ENCODE measurements around the gene TRAIP.
"Not testable (repeated sequence)": the region's sequence is repeated elsewhere in the genome, so short reads cannot be mapped to it uniquely, and the experiment has no call there.

The TRAIP gene

GRCh38 chr3:49823131-49823530 lies 33.2 kb downstream of the TRAIP start:
- DNase-seq (ENCODE audit: low read depth) = not testable (repeated sequence)

- no peak for DNase-seq (ENCODE audit: low read depth)
These were observed 42.7 kb downstream of the TRAIP start, which contains the start of gene UBA7 for GRCh38 chr3:49813497-49814174. UBA7 (minus strand) TSS chr3:49813953; CDS start chr3:49813787, 166 bp downstream.

GRCh38 chr3:49812916-49813496 lies 43.4 kb downstream of the TRAIP start:
- no peak for DNase-seq (ENCODE audit: low read depth)

- no peak for DNase-seq (ENCODE audit: low read depth)
These were observed 48.8 kb downstream of the TRAIP start for GRCh38 chr3:49807431-49808114.

- no peak for DNase-seq (ENCODE audit: low read depth)
These were observed 49.5 kb downstream of the TRAIP start for GRCh38 chr3:49806850-49807249.

- DNase-seq (ENCODE audit: low read depth) = no peak
These were observed 50.3 kb downstream of the TRAIP start for GRCh38 chr3:49805897-49806701.

- no peak for DNase-seq (ENCODE audit: low read depth)
These were observed 51.0 kb downstream of the TRAIP start for GRCh38 chr3:49805367-49805782.

GRCh38 chr3:49804141-49805041 lies 52.0 kb downstream of the TRAIP start:
- DNase-seq (ENCODE audit: low read depth) = no peak

- no peak for DNase-seq (ENCODE audit: low read depth)
These were observed 52.8 kb downstream of the TRAIP start for GRCh38 chr3:49803465-49804140.

- DNase-seq (ENCODE audit: low read depth) = peak; percentile 84
These were observed 53.5 kb downstream of the TRAIP start, which contains the start of gene INKA1 for GRCh38 chr3:49802719-49803464. INKA1 (plus strand) TSS chr3:49803261; CDS start chr3:49803393, 132 bp downstream.

GRCh38 chr3:49801160-49801559 lies 55.2 kb downstream of the TRAIP start:
- DNase-seq (ENCODE audit: low read depth) = no peak

- no peak for DNase-seq (ENCODE audit: low read depth)
These were observed 56.6 kb downstream of the TRAIP start, which contains the start of gene CDHR4 for GRCh38 chr3:49799761-49800160. CDHR4 (minus strand) TSS chr3:49799873; CDS start chr3:49799812, 61 bp downstream.

GRCh38 chr3:49799105-49799504 lies 57.3 kb downstream of the TRAIP start:
- no peak for DNase-seq (ENCODE audit: low read depth)

GRCh38 chr3:49794926-49795905 lies 61.1 kb downstream of the TRAIP start:
- DNase-seq (ENCODE audit: low read depth) = no peak

- DNase-seq (ENCODE audit: low read depth) = no peak
These were observed 61.9 kb downstream of the TRAIP start for GRCh38 chr3:49794431-49794830.

GRCh38 chr3:49793486-49794085 lies 62.8 kb downstream of the TRAIP start:
- DNase-seq (ENCODE audit: low read depth) = no peak

- no peak for DNase-seq (ENCODE audit: low read depth)
These were observed 63.8 kb downstream of the TRAIP start for GRCh38 chr3:49792371-49793150.
